WTC11 (cell line): ENCODE measurements around the gene AADAT.

Experiments
- CTCF ChIP-seq: fragments of 200-600 bp; IDR thresholded peaks from 2 replicates; pipeline ENCODE4 v1.8.0; 2022; ENCODE audit warnings: antibody characterized with exemption
- NR2C2 ChIP-seq: sonication (generic); formaldehyde crosslinking; IDR thresholded peaks from 2 replicates; pipeline ENCODE4 v1.8.0; 2022; ENCODE audit warnings: mild to moderate bottlenecking, missing genetic modification reagents
- PREB ChIP-seq: sonication (generic); formaldehyde crosslinking; IDR thresholded peaks from 2 replicates; pipeline ENCODE4 v1.8.1; 2022; ENCODE audit warnings: mild to moderate bottlenecking, missing genetic modification reagents, moderate library complexity, borderline replicate concordance
- RELA ChIP-seq: sonication (generic); formaldehyde crosslinking; IDR thresholded peaks from 2 replicates; pipeline ENCODE4 v1.8.1; 2022; ENCODE audit warnings: missing genetic modification reagents, mild to moderate bottlenecking, borderline replicate concordance
- STAT6 ChIP-seq: sonication (generic); formaldehyde crosslinking; conservative IDR thresholded peaks from 2 replicates; pipeline ENCODE4 v1.8.1; 2023; ENCODE audit warnings: mild to moderate bottlenecking, low read depth, missing genetic modification reagents, moderate library complexity
- USF1 ChIP-seq: sonication (generic); formaldehyde crosslinking; IDR thresholded peaks from 2 replicates; pipeline ENCODE4 v1.8.0; 2022; ENCODE audit warnings: mild to moderate bottlenecking, missing genetic modification reagents
- ZNF138 ChIP-seq: sonication (generic); formaldehyde crosslinking; conservative IDR thresholded peaks from 2 replicates; pipeline ENCODE4 v1.8.1; 2022; ENCODE audit warnings: mild to moderate bottlenecking, moderate library complexity, missing genetic modification reagents

GRCh38 chr4:170014359-170015011, 75.3 kb downstream of the AADAT start:
- TF ChIP-seq CTCF (no peak), NR2C2 (CRISPR knock-in tag) (no peak), USF1 (CRISPR knock-in tag) (no peak), ZNF138 (CRISPR knock-in tag) (no peak), RELA (CRISPR knock-in tag) (no peak), STAT6 (no peak), PREB (CRISPR knock-in tag) (no peak)
